Osteocyte (in vitro differentiated cells): Measurements from ENCODE around the gene RPL27. TPM values are rescaled to one million over a fixed set of nuclear protein-coding genes. Genes with fewer than 3 reads are reported as not detected.

ENCODE experiments used
- DNase-seq: peaks from one replicate; pipeline ENCODE4 v3.0.0; 2021; ENCODE audit warnings: mixed read lengths; ENCODE audit not compliant: unreplicated experiment; ENCODE audit errors: extremely low spot score
- H3K27ac Mint-ChIP-seq: one replicate; pipeline ENCODE4 v1.8.0; 2021; ENCODE audit warnings: mild to moderate bottlenecking, mixed read lengths; ENCODE audit not compliant: unreplicated experiment
- H3K27me3 Mint-ChIP-seq: one replicate; pipeline ENCODE4 v1.8.0; 2021; ENCODE audit warnings: mixed read lengths; ENCODE audit not compliant: unreplicated experiment
- H3K36me3 Mint-ChIP-seq: one replicate; pipeline ENCODE4 v1.8.0; 2021; ENCODE audit warnings: mixed read lengths; ENCODE audit not compliant: unreplicated experiment
- H3K4me1 Mint-ChIP-seq: one replicate; pipeline ENCODE4 v1.8.0; 2021; ENCODE audit warnings: mixed read lengths; ENCODE audit not compliant: unreplicated experiment
- H3K4me3 Mint-ChIP-seq: one replicate; pipeline ENCODE4 v1.8.0; 2021; ENCODE audit warnings: mild to moderate bottlenecking, moderate library complexity, mixed read lengths; ENCODE audit not compliant: unreplicated experiment
- H3K9me3 Mint-ChIP-seq: one replicate; pipeline ENCODE4 v1.8.0; 2021; ENCODE audit warnings: mixed read lengths; ENCODE audit not compliant: unreplicated experiment
- total RNA-seq: library from RNA; stranded (reverse); gene quantifications from 2 replicates; pipeline ENCODE4 v1.2.1, GENCODE V29; 2021
- TF ChIP-seq, protein P1 (sequence below): fragments of 200-600 bp; sonication (generic); IDR thresholded peaks from 2 replicates; pipeline ENCODE4 v1.5.0; 2021; ENCODE audit warnings: antibody characterized with exemption, mild to moderate bottlenecking, moderate library complexity

The RPL27 gene
- total RNA-seq, 1 donor from 2014 or later, result 1,010 TPM

DNA sequence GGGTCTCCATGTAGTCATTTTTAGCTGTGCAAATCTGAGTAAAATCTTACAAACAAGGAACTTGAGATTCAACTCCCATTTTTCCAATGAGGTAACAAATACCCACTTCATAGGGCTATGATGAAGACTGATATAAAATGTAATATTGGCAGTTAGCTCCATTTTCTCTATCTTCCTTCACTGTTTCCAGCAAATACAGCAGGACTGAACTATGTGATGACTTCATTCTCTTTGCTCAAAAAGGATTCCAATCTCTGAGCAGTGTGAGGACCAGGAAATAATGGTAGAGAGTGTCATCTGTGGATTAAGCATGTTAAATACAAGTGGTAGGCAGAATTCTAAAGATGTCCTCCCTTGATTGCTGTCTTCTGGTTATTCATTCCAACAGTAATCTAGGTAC is 45.1 kb downstream of the RPL27 start:
- Mint-ChIP-seq H3K27me3 (no peaks in the 10 kb centered on the region), H3K4me1 (no peaks in the 10 kb centered on the region), H3K36me3 (no peaks in the 10 kb centered on the region), H3K4me3 (no peak overlapping the region), H3K27ac (no peak overlapping the region), H3K9me3 (no peaks in the 10 kb centered on the region)
- TF ChIP-seq, protein P1, sequence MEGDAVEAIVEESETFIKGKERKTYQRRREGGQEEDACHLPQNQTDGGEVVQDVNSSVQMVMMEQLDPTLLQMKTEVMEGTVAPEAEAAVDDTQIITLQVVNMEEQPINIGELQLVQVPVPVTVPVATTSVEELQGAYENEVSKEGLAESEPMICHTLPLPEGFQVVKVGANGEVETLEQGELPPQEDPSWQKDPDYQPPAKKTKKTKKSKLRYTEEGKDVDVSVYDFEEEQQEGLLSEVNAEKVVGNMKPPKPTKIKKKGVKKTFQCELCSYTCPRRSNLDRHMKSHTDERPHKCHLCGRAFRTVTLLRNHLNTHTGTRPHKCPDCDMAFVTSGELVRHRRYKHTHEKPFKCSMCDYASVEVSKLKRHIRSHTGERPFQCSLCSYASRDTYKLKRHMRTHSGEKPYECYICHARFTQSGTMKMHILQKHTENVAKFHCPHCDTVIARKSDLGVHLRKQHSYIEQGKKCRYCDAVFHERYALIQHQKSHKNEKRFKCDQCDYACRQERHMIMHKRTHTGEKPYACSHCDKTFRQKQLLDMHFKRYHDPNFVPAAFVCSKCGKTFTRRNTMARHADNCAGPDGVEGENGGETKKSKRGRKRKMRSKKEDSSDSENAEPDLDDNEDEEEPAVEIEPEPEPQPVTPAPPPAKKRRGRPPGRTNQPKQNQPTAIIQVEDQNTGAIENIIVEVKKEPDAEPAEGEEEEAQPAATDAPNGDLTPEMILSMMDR, result no peak
- no peak for DNase-seq

DNA sequence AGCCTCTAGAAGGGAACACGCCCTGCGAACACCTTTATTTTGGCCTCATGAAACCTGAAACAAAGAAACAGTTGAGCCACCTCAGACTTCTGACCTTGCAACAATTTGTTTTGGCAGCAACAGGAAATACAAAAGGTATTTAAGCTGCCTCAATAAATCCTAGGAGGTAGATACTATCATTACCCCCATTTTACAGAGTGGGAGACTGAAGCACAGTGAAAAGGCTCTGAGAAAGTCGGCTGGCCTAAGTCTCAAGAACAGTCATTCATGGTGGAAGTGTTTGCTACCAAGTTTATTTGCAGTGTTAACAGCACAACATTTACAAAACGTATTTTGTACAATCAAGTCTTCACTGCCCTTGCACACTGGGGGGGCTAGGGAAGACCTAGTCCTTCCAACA is 45.8 kb downstream of the RPL27 start:
- H3K27ac Mint-ChIP-seq, result no peak overlapping the region
- TF ChIP-seq, protein P1, result no peak
- H3K4me3 Mint-ChIP-seq, result no peak overlapping the region
- no peaks in the 10 kb centered on the region for H3K36me3 Mint-ChIP-seq
- DNase-seq, result no peak
- no peaks in the 10 kb centered on the region for H3K9me3 Mint-ChIP-seq
- H3K4me1 Mint-ChIP-seq, result no peaks in the 10 kb centered on the region
- no peaks in the 10 kb centered on the region for H3K27me3 Mint-ChIP-seq

DNA sequence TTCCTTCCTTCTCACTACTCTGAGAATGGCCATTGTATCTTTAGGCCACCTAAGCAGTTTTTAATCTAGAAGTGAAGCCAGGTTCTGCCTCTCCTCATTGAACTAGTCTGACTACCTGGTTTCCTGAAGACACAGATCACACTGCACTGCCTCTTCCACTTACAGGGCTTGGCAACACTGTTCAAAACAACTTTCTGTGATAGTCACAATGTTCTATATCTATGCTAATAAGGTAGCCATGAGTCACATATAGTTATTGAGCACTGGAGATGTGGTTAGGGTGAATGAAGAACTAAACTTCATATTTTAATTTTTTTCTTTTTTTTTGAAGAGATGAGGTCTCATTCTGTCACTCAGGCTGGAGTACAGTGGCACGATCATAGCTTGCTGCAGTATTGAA is 53.8 kb downstream of the RPL27 start:
- DNase-seq, result no peak

More for the DNA sequence above, 53.8 kb downstream of the RPL27 start:
- H3K27ac Mint-ChIP-seq, result no peak overlapping the region
- no peaks in the 10 kb centered on the region for H3K36me3 Mint-ChIP-seq
- H3K9me3 Mint-ChIP-seq, result no peaks in the 10 kb centered on the region
- no peak overlapping the region for H3K4me3 Mint-ChIP-seq
- H3K4me1 Mint-ChIP-seq, result no peaks in the 10 kb centered on the region
- TF ChIP-seq, protein P1, result no peak
- H3K27me3 Mint-ChIP-seq, result no peaks in the 10 kb centered on the region

Other genes starting within 250 kb of the RPL27 start
- gene RAMP2, start 237.2 kb upstream of the RPL27 start, total RNA-seq, result 1.6 and 2.4 TPM in 2 replicates
- gene VPS25, start 225.0 kb upstream of the RPL27 start, total RNA-seq, result 63.9 and 66.1 TPM in 2 replicates
- 0.16 TPM in 2 replicates for gene WNK4, start 217.8 kb upstream of the RPL27 start, total RNA-seq
- gene COA3, start 199.7 kb upstream of the RPL27 start, total RNA-seq, result 51.2 and 51.5 TPM in 2 replicates
- gene CNTD1, start 199.6 kb upstream of the RPL27 start, total RNA-seq, result 0.31 and 0.51 TPM in 2 replicates
- 68.1 and 69.1 TPM in 2 replicates for gene BECN1, start 174.1 kb upstream of the RPL27 start, total RNA-seq
- gene PSME3, start 165.0 kb upstream of the RPL27 start, total RNA-seq, result 111 and 121 TPM in 2 replicates
- 1.8 and 2.2 TPM in 2 replicates for gene AOC2, start 153.8 kb upstream of the RPL27 start, total RNA-seq
- gene AOC3, start 147.2 kb upstream of the RPL27 start, total RNA-seq, result 1.1 and 1.3 TPM in 2 replicates
- gene G6PC1, start 97.6 kb upstream of the RPL27 start, total RNA-seq, result not detected in 2 replicates
- gene AARSD1, start 34.0 kb upstream of the RPL27 start, total RNA-seq, result 44.5 and 50.6 TPM in 2 replicates
- gene PTGES3L, start 18.3 kb upstream of the RPL27 start, total RNA-seq, result 0.35 and 0.50 TPM in 2 replicates
- gene RUNDC1, start 17.9 kb upstream of the RPL27 start, total RNA-seq, result 11.7 and 12.5 TPM in 2 replicates
- 34.4 and 41.6 TPM in 2 replicates for gene IFI35, start 8.4 kb downstream of the RPL27 start, total RNA-seq
- gene VAT1, start 24.0 kb downstream of the RPL27 start, total RNA-seq, result 439 and 505 TPM in 2 replicates
- gene RND2, start 26.8 kb downstream of the RPL27 start, total RNA-seq, result 0.91 and 1.5 TPM in 2 replicates
- 6.8 and 7.3 TPM in 2 replicates for gene BRCA1, start 126.9 kb downstream of the RPL27 start, total RNA-seq
- 102 and 104 TPM in 2 replicates for gene NBR1, start 172.8 kb downstream of the RPL27 start, total RNA-seq
- 7.2 and 9.0 TPM in 2 replicates for gene TMEM106A, start 213.5 kb downstream of the RPL27 start, total RNA-seq
- gene CCDC200, start 230.2 kb downstream of the RPL27 start, total RNA-seq, result not detected in 2 replicates
- 5,002 and 5,011 TPM in 2 replicates for gene RNU2-1, start 235.6 kb downstream of the RPL27 start, total RNA-seq